Naive B cell (primary cell): ENCODE measurements around the gene MPND. TPM values are rescaled to one million over a fixed set of nuclear protein-coding genes. Genes with fewer than 3 reads are reported as not detected.

Experiments used
- ATAC-seq, 2 donors: fragments of 150-1000 bp; cut with Tn5 transposase; 2 replicates each; pipeline ENCODE4 v1.10.0; 2021; ENCODE audit warnings: low read depth in 2 of 2, mild to moderate bottlenecking in 2 of 2, moderate library complexity in 2 of 2
- DNase-seq: peaks from one replicate; pipeline ENCODE4 v3.0.0; 2022
- H3K27ac Mint-ChIP-seq, 6 donors: one replicate each; pipeline ENCODE4 v1.8.0; 2020 to 2022; ENCODE audit warnings: mild to moderate bottlenecking in 6 of 6, mixed read lengths in 6 of 6, moderate library complexity in 5 of 6, inconsistent platforms in 2 of 6
- H3K27me3 Mint-ChIP-seq, 3 donors: one replicate each; pipeline ENCODE4 v1.8.0; 2021 to 2022; ENCODE audit warnings: mixed read lengths in 3 of 3, mild to moderate bottlenecking in 1 of 3
- H3K36me3 Mint-ChIP-seq, 2 donors: one replicate each; pipeline ENCODE4 v1.8.0; 2020 to 2022; ENCODE audit warnings: mixed read lengths in 2 of 2, inconsistent platforms in 1 of 2, mild to moderate bottlenecking in 1 of 2
- H3K4me1 Mint-ChIP-seq, 3 donors: one replicate each; pipeline ENCODE4 v1.8.0; 2020 to 2022; ENCODE audit warnings: mixed read lengths in 3 of 3, inconsistent platforms in 1 of 3, mild to moderate bottlenecking in 1 of 3, moderate library complexity in 1 of 3
- H3K4me3 Mint-ChIP-seq, 8 donors: one replicate each; pipeline ENCODE4 v1.8.0; 2020 to 2022; ENCODE audit warnings: mild to moderate bottlenecking in 8 of 8, mixed read lengths in 8 of 8, moderate library complexity in 8 of 8, inconsistent platforms in 2 of 8
- H3K9me3 Mint-ChIP-seq, 7 donors: one replicate each; pipeline ENCODE4 v1.8.0; 2020 to 2022; ENCODE audit warnings: mixed read lengths in 7 of 7, mild to moderate bottlenecking in 5 of 7, inconsistent platforms in 2 of 7, moderate library complexity in 1 of 7
- polyA plus RNA-seq, 6 donors: library from polyadenylated mRNA; unstranded; fragments of 300-500 nt; fragmentation: Illumina TruSeq; gene quantifications; one replicate each; pipeline ENCODE4 v1.2.3, GENCODE V29; 2021; ENCODE audit warnings: low read depth in 6 of 6

Gene MPND
- polyA plus RNA-seq, 6 donors from 2014 or later = 4.6 to 6.3 (median 5.4) TPM

DNA sequence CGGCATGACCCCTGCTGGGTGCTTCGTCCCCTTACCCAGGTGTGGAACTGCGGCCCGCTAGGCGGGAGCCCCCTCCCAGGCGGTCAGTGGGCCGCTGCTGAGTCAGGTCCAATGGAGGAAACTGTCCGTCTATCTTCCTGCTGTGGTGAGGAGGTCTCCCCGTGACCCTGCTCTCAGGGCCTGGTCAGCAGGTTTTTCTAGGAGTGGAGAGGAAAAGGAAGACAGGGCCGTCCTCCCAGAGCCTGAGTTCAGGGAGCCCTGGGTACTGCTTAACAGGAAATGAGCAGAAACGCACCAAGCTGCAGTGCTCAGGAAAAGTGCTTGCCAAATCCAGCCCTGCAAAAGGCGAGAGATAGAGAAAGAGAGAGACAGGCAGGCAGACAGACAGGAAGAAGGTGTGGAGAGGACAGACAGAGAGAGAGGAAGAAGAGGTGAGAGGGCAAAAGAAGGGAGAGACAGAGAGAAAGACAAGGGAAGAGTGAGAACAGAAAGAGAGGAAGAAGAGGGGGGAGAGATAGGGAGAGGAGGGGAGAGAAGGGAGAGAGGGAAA is 46.7 kb downstream of the MPND start:
- Mint-ChIP-seq H3K27me3 (no peaks in the 10 kb centered on the region), H3K9me3 (no peaks in the 10 kb centered on the region), H3K36me3 (peaks cover 0 to 7% of the 10 kb centered on the region in 2 donors), H3K4me1 (peaks cover 22 to 57% (median 52%) of the 10 kb centered on the region in 3 donors), H3K27ac (peak overlapping the region in 5 of 6 donors; percentile 15 to 97 (median 48)), H3K4me3 (peak overlapping the region in 2 of 8 donors; percentile 37 to 53)
- DNase-seq (no peak), ATAC-seq (no peak)

DNA sequence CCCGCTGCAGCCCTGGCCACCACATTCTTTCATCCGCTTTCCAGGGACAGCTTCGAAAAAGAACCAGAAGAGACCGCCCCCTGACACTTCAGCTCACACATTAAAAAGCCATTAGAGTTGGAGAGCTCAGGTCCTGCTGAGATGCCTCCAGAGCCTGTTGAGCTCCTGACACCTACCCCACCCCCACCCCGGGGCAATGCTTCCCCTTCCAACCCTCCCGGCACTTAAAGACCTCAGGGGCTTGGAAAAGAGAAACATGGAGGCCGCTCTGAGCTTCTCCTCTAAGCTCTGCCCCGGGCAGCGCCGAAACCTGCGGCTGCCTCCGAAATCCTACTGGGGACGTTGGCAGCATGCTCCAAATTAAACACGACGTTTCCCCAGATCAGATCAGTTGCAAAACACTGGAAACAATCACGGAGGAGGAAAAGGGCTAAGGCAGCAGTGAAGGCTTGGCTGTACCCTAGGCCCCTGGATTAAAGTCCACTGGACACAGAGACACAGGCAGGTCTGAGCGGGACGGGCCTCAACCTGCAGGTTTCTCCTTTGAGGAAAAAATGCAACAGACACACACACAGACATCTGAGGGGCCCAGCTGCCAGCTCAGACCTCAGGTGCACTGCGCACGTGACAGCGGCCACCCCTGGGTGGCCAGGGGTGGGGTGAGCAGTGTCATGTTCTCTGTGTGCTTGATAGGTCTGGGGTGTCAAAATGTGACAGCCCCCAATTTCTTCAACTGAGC is 47.4 kb downstream of the MPND start:
- Mint-ChIP-seq H3K27ac (peak overlapping the region in 3 of 6 donors; percentile 30 to 49 (median 48)), H3K9me3 (no peaks in the 10 kb centered on the region), H3K27me3 (no peaks in the 10 kb centered on the region), H3K36me3 (peaks cover 0 to 7% of the 10 kb centered on the region in 2 donors), H3K4me3 (peak overlapping the region in 2 of 8 donors; percentile 9 to 37), H3K4me1 (peaks cover 22 to 58% (median 52%) of the 10 kb centered on the region in 3 donors)
- no peak for ATAC-seq
- DNase-seq = no peak

DNA sequence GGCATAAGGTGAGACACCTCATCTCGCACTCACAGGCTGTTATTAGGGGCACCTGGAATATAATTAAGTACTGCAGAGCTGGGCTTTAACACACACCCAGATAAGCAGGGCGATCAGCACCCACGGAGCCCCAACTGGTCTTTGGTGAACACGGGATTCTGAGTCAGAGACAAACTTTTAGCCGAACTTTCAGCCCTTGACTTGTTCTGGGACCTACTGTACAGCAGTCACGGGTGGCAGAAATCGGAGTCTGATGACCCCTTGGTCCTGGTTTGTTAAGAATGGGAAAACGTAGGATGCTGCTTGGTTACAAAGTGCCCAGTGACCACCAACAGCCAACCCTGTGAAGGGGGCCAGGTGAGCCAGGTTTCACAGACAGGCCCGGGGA is 47.9 kb downstream of the MPND start:
- Mint-ChIP-seq H3K36me3 (peaks cover 0 to 7% of the 10 kb centered on the region in 2 donors), H3K9me3 (no peaks in the 10 kb centered on the region), H3K4me3 (no peak overlapping the region), H3K27me3 (no peaks in the 10 kb centered on the region), H3K27ac (peak overlapping the region in 1 of 6 donors; percentile 67), H3K4me1 (peaks cover 22 to 63% (median 56%) of the 10 kb centered on the region in 3 donors)
- no peak for DNase-seq
- ATAC-seq = no peak

DNA sequence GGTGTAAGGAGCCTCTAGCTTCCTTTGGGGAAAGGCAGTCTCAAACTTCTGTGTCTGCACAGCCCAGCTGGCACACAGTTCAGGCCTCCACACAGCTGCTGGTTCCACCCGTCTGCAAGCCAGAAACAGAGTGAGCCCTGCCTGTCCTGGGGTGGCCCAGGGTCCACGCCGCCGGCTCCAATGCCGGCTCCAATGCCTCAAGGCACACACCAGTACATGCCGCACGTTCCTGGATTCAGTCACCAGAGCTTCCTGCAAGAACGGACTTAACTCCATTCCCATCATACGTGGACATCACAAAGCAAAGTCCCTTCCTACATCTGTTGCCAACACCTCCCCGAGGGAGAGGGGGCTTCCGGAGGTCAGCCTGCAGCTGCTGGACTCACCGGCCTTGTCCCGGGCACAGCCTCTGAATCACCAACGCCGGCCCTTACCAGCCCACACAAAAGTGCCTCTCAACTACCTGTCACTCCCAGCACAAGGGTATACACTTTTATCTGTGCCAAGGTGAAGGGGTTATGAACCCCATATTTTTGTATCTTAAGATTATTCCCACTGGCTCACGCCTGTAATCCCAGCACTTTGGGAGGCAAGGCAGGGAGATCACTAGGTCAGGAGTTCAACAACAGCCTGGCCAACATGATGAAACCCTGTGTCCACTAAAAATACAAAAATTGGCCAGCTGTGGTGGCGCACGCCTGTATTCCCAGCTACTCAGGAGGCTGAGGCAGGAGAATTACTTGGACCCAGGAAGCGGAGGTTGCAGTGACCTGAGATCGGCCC is 48.5 kb downstream of the MPND start:
- Mint-ChIP-seq H3K9me3 (no peaks in the 10 kb centered on the region), H3K4me3 (peak overlapping the region in 1 of 8 donors; percentile 47), H3K36me3 (peaks cover 4 to 7% of the 10 kb centered on the region in 2 donors), H3K27ac (peak overlapping the region in 1 of 6 donors; percentile 67), H3K4me1 (peaks cover 25 to 69% (median 60%) of the 10 kb centered on the region in 3 donors), H3K27me3 (no peaks in the 10 kb centered on the region)
- ATAC-seq (no peak), DNase-seq (no peak)

DNA sequence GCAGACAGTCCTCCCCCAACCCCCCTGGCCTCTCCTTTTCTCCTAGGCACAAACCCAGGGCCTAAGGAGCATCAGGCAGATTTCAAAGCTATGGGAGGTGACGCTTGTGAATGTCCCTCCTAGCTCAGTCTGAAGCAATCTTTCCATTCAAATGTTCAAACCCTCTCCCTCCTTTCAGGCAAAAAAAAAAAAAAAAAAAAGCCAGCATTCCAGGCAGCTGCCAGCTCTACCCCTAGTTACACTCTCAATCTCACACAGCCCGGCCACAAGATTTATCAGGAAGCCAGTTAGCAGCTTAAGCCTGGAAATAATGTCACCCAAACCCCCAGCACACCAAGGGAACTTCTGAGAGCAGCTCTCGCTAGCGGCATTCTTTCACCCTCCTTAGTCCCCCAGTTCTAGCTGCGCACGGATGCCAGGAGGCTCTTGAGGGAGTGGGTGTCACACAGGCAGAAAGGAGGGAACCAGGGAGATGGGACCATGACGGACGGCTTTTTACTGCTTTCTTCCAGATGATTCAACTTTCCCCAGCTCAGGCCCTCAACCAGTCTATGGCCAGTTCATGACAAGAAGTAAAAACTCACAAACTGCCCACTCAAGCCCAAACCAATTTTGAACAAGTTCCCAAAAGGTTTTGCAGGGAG is 50.7 kb downstream of the MPND start:
- Mint-ChIP-seq H3K36me3 (peaks cover 4 to 6% of the 10 kb centered on the region in 2 donors), H3K27ac (peak overlapping the region in 3 of 6 donors; percentile 50 to 74 (median 56)), H3K9me3 (no peaks in the 10 kb centered on the region), H3K4me3 (no peak overlapping the region), H3K4me1 (peaks cover 29 to 70% (median 59%) of the 10 kb centered on the region in 3 donors), H3K27me3 (no peaks in the 10 kb centered on the region)
- DNase-seq (no peak), ATAC-seq (no peak)

DNA sequence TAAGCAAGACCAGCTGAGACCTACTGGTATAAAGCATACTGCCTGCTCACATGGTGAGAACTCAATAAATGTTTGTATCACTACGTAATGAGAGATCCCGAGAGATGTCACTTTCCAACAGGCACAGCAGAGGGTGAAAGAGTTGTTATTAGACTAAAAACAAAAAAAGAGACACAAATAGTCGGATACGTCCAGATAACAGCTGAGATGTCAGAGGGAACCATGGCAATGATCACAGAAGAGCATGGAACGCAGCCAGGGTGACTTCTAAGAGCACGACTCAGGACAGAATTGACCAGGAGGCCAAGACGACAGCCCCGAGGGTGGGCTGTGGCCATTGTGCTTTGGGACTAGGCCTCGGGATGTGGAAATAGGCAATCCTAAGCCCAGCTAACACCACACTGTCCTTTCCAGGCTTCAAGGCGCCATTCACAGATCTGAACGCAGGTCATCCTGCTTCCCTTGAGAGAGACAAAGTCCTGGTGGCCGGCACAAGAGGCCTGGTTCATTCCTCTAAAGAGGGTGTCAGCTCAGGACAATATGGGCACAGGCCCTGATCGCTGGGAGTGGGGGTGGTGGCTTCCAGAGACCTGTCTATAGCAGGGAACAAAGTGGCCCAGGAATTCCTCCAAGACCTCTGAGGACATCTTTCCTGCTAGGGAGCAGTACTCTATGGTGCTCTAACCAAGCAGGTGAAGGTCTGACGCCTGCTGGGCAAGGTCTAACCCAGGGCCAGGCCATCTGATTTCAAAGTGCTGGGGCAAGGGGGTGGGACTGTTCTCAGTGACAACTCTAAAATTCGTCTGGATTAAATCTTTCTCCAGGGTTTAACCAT is 53.8 kb downstream of the MPND start:
- Mint-ChIP-seq H3K27ac (peak overlapping the region in 1 of 6 donors; percentile 88), H3K4me3 (peak overlapping the region in 2 of 8 donors; percentile 57 to 85), H3K4me1 (peaks cover 39 to 69% (median 67%) of the 10 kb centered on the region in 3 donors)

DNA sequence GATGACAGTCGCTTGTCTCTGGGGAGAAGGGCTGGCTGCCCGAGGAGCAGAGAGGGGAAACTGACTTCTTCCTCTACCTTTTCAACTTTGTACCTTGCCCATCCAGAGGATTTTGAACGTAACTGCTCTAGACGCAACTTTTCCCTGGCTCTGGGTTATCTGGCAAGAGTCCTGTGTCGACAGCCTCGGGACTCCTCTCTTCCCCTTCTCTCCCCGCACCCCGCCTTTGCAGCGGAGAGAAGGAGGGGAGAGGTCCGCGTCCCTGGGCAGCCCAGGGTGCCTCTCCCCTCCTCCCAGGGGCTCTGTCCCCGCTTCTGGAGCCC is 56.4 kb downstream of the MPND start:
- DNase-seq = no peak
- Mint-ChIP-seq H3K9me3 (no peaks in the 10 kb centered on the region), H3K4me3 (peak overlapping the region; percentile 81 to 96 (median 88)), H3K27ac (peak overlapping the region; percentile 83 to 97 (median 91)), H3K27me3 (no peaks in the 10 kb centered on the region), H3K36me3 (peaks cover 0 to 6% of the 10 kb centered on the region in 2 donors), H3K4me1 (peaks cover 41 to 59% (median 59%) of the 10 kb centered on the region in 3 donors)
- no peak for ATAC-seq

More for the DNA sequence above, 53.8 kb downstream of the MPND start:
- H3K27me3 Mint-ChIP-seq = no peaks in the 10 kb centered on the region
- no peak for DNase-seq
- H3K9me3 Mint-ChIP-seq = no peaks in the 10 kb centered on the region
- H3K36me3 Mint-ChIP-seq = peaks cover 0 to 6% of the 10 kb centered on the region in 2 donors
- no peak for ATAC-seq

DNA sequence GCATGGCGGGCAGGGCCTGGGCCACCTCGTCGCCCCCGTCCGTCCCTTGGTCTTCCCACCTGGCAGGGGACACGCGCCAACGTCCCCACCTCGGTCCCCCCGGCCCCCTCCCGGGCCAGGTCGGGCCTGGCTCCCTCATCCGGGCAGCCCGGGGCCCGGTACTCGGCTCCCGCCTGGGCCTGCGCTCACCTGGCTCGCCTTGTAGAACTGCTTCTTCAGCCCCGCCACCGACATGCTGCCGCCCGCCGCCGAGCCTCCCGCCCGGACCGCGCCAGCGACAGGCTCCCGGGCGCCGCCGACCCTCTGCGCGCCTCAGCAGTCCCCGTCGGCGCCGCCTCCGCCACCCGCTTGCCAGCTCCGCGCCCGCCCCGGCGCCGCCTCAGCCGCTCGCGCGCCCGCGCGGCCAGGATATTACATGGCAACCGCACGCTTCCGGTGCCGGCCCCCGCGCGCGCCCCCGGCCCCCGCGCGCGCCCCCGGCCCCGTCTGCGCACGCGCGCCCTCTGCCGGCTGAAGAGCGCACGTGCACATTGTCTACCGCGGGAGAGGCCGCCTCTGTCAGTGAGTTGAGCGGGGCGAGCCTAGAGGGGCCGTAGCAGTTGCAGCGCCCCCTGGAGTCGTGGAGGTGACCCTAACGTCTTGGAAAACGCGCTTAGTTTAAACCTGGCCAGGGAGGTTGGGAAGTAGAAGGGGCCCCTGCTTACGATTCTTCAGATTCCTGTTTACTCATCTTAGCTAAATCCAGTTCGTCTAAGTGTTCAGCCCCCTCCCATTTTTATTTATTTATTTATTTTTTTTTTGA is 57.0 kb downstream of the MPND start, which contains the start of gene SH3GL1:
Gene SH3GL1 (minus strand): TSS at position 413 of the 802 bp plus-strand sequence. CDS start 179 bp downstream, at position 234.
- no peaks in the 10 kb centered on the region for H3K27me3 Mint-ChIP-seq
- H3K36me3 Mint-ChIP-seq = peaks cover 0 to 6% of the 10 kb centered on the region in 2 donors
- H3K4me3 Mint-ChIP-seq = peak within 1 kb of the TSS; percentile 81 to 96 (median 90)
- peak within 1 kb of the TSS; percentile 97 to 99 (median 99) for H3K27ac Mint-ChIP-seq
- ATAC-seq (peak; percentile 63 to 66), DNase-seq (peak; percentile 91)
- peaks cover 38 to 58% (median 55%) of the 10 kb centered on the region in 3 donors for H3K4me1 Mint-ChIP-seq
- no peaks in the 10 kb centered on the region for H3K9me3 Mint-ChIP-seq

DNA sequence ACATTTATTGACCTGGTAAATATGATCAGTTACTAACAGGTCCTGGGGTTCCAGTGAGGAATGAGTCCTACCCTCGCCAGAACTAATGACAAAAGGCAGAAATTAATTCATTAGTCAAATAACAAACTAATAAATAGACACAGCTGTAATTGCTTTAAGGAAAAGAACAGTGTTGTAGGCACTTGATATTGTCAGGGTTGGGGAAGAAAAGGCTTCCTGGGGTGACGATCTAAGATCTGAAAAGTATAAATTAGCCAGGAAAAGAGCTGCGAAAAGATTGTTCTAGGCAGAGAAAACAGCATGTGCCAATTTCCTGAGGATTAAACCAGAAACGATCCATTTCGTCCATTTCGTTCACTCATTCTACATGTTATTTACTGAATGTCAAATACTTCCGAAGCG is 58.4 kb downstream of the MPND start:
- Mint-ChIP-seq H3K9me3 (no peaks in the 10 kb centered on the region), H3K4me1 (peaks cover 37 to 49% (median 45%) of the 10 kb centered on the region in 3 donors), H3K4me3 (peak overlapping the region; percentile 81 to 95 (median 90)), H3K27ac (peak overlapping the region; percentile 97 to 100 (median 99)), H3K27me3 (no peaks in the 10 kb centered on the region), H3K36me3 (peaks cover 0 to 3% of the 10 kb centered on the region in 2 donors)
- DNase-seq (no peak), ATAC-seq (no peak)

DNA sequence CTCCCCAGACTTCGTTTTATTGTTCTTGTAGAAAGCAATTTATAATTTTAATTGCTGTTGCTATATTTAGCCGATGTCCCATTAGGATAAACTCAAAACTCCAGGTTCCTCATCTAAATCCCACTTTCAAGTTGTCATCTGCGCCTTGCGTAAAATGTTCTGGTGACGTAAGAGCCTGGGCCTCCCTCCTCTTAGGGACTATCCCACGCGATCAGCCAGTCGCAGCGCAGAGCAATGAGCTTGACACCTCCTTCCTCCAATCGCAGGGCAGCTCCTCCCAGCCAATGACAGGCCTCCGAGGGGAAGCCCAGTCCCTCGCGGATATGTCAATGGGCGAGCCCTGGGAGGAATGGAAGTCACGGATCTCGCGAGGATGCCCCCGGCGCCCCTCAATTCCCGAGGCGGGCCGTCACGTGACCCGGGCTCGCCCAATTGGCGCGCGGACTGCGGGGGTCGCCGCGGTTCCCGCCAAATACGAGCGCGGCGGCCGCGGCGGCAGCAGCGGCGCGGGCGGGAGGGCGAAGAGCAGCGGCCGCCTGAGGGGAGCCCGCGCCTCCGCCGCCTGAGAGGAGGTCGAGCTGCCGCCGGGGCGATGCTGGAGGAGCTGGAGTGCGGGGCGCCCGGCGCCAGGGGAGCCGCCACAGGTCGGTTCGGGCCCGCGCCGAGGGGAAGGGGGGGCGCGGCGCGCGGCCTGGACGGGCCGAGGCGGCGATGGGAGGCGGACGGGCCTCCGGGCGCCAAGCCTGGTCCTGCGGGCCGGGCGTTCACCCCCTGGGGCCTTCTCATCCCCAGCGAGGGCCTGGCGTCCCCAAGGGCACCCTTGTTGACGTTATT is 59.0 kb downstream of the MPND start, which contains the start of gene CHAF1A:
Gene CHAF1A (plus strand): TSS at position 470 of the 834 bp plus-strand sequence. CDS start 123 bp downstream, at position 593.
- Mint-ChIP-seq H3K9me3 (no peaks in the 10 kb centered on the region), H3K36me3 (no peaks in the 10 kb centered on the region), H3K27me3 (no peaks in the 10 kb centered on the region), H3K27ac (peak within 1 kb of the TSS; percentile 97 to 100 (median 99)), H3K4me1 (peaks cover 32 to 45% (median 40%) of the 10 kb centered on the region in 3 donors), H3K4me3 (peak within 1 kb of the TSS; percentile 81 to 95 (median 91))
- DNase-seq = peak; percentile 98
- ATAC-seq = peak; percentile 85 to 89
